RWPE2 (cell line): ENCODE results near the gene SEMA3A.

Experiments used
- ATAC-seq: fragments of 200-7000 bp; cut with Tn5 transposase; 3 replicates; pipeline ENCODE4 v1.9.1; 2021; ENCODE audit warnings: low read depth
- DNase-seq: peaks from one replicate; pipeline ENCODE4 v3.0.0-alpha.2; 2020; ENCODE audit warnings: low spot score
- H3K27ac ChIP-seq: fragments of 450-650 bp; 2 replicates; pipeline ENCODE4 v1.5.1; 2017; ENCODE audit warnings: mild to moderate bottlenecking; ENCODE audit not compliant: poor library complexity, severe bottlenecking
- H3K27me3 ChIP-seq: fragments of 250-450 bp; sonication (Bioruptor Pico); 2 replicates; pipeline ENCODE4 v1.5.1; 2021; ENCODE audit warnings: mild to moderate bottlenecking, moderate library complexity; ENCODE audit not compliant: insufficient read depth, poor library complexity, severe bottlenecking
- H3K36me3 ChIP-seq: fragments of 250-450 bp; sonication (Bioruptor Pico); 2 replicates; pipeline ENCODE4 v1.5.1; 2020; ENCODE audit warnings: low read depth, mild to moderate bottlenecking, moderate library complexity
- H3K4me1 ChIP-seq: fragments of 250-450 bp; sonication (Bioruptor Pico); 2 replicates; pipeline ENCODE4 v1.5.1; 2021; ENCODE audit warnings: mild to moderate bottlenecking, moderate library complexity; ENCODE audit not compliant: insufficient read depth, poor library complexity, severe bottlenecking
- H3K4me3 ChIP-seq: fragments of 250-450 bp; sonication (Bioruptor Pico); 2 replicates; pipeline ENCODE4 v1.5.1; 2021; ENCODE audit warnings: mild to moderate bottlenecking, moderate library complexity; ENCODE audit not compliant: severe bottlenecking
- H3K9me3 ChIP-seq: fragments of 250-450 bp; sonication (Bioruptor Pico); 2 replicates; pipeline ENCODE4 v1.5.1; 2021; ENCODE audit warnings: mild to moderate bottlenecking, moderate library complexity; ENCODE audit not compliant: severe bottlenecking
- CTCF ChIP-seq: fragments of 450-650 bp; IDR thresholded peaks from one replicate; pipeline ENCODE4 v1.5.1; 2017; ENCODE audit warnings: mild to moderate bottlenecking, moderate library complexity; ENCODE audit not compliant: poor library complexity, severe bottlenecking

SEMA3A gene

GRCh38 chr7:84145892-84146291 lies 48.7 kb downstream of the SEMA3A start:
- ATAC-seq (no peak), DNase-seq (no peak)
- Histone ChIP-seq H3K9me3 (no peaks in the 10 kb centered on the region), H3K4me1 (no peaks in the 10 kb centered on the region), H3K27me3 (no peaks in the 10 kb centered on the region), H3K36me3 (no peaks in the 10 kb centered on the region; the same call in 1 of the 2 replicates), H3K4me3 (no peak overlapping the region), H3K27ac (no peak overlapping the region)
- no peak for TF ChIP-seq CTCF

GRCh38 chr7:84144935-84145334 lies 49.7 kb downstream of the SEMA3A start:
- no peaks in the 10 kb centered on the region for H3K9me3 ChIP-seq
- ATAC-seq (no peak), DNase-seq (no peak)
- H3K27ac ChIP-seq: no peak overlapping the region
- H3K27me3 ChIP-seq: no peaks in the 10 kb centered on the region
- TF ChIP-seq CTCF: no peak
- no peak overlapping the region for H3K4me3 ChIP-seq
- no peaks in the 10 kb centered on the region; the same call in 1 of the 2 replicates for H3K36me3 ChIP-seq
- H3K4me1 ChIP-seq: peaks cover 5% of the 10 kb centered on the region

- no peaks in the 10 kb centered on the region for H3K27me3 ChIP-seq
- no peak for ATAC-seq
- H3K9me3 ChIP-seq: no peaks in the 10 kb centered on the region
- H3K27ac ChIP-seq: no peak overlapping the region
- DNase-seq: no peak
- H3K4me3 ChIP-seq: no peak overlapping the region
- H3K4me1 ChIP-seq: peaks cover 8% of the 10 kb centered on the region
- no peak for TF ChIP-seq CTCF
- H3K36me3 ChIP-seq: no peaks in the 10 kb centered on the region; the same call in 1 of the 2 replicates
Measured at GRCh38 chr7:84144480-84144879, 50.1 kb downstream of the SEMA3A start.

GRCh38 chr7:84142726-84143125 lies 51.9 kb downstream of the SEMA3A start:
- no peaks in the 10 kb centered on the region; the same call in 1 of the 2 replicates for H3K36me3 ChIP-seq
- no peaks in the 10 kb centered on the region for H3K9me3 ChIP-seq
- no peak for ATAC-seq
- no peak overlapping the region for H3K27ac ChIP-seq
- TF ChIP-seq CTCF: no peak
- DNase-seq: no peak
- peaks cover 8% of the 10 kb centered on the region for H3K4me1 ChIP-seq
- H3K4me3 ChIP-seq: no peak overlapping the region
- H3K27me3 ChIP-seq: no peaks in the 10 kb centered on the region

- no peaks in the 10 kb centered on the region for H3K9me3 ChIP-seq
- H3K4me3 ChIP-seq: no peak overlapping the region
- no peaks in the 10 kb centered on the region; the same call in 1 of the 2 replicates for H3K36me3 ChIP-seq
- H3K27me3 ChIP-seq: no peaks in the 10 kb centered on the region
- ATAC-seq (no peak), DNase-seq (no peak)
- no peak for TF ChIP-seq CTCF
- peaks cover 8% of the 10 kb centered on the region for H3K4me1 ChIP-seq
- no peak overlapping the region for H3K27ac ChIP-seq
Measured at GRCh38 chr7:84139986-84140729, 54.4 kb downstream of the SEMA3A start.
